ENCODE data around the gene CDH13.

DNA sequence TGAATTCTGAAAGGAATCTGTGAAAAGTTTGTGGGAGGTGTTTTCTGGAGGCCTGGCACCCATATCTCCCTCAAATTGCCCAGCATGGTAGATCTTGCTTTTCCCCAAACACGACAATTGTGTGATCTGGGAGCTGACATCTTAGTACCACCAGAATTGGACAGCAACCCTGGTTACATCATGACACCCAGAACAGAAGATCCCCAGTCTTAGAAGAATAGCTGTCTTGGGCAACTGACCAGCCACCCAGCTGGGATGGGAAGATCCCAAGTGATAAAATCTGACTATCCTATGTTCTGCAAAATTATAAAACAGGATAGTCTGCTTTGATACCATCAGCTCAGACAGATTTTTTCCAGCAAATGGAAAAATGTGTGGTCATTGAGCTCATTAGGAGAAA, 235.3 kb downstream of the CDH13 start:
- TF ChIP-seq GATA2 (IDR thresholded peaks at IDR 0.05; ENCODE audit: low read depth, low read length) (no peak), GATA3 (IDR thresholded peaks at IDR 0.05; ENCODE audit: low read depth, low read length) (no peak)

Data from SH-SY5Y (cell line).